HCT116 (cell line): ENCODE results near the gene PPIL1. TPM values are rescaled to one million over a fixed set of nuclear protein-coding genes. Genes with fewer than 3 reads are reported as not detected.

Experiments used
- ATAC-seq: fragments of 200-7000 bp; cut with Tn5 transposase; 2 replicates; pipeline ENCODE4 v1.9.1; 2020; ENCODE audit warnings: mild to moderate bottlenecking, moderate library complexity
- BruUV-seq: library from RNA; stranded (reverse); fragments of 400-500 nt; replicated peaks from 2 replicates; lab custom pipeline; 2021; lab: Mats Ljungman, UMichigan
- CTCF ChIA-PET: fragments of 300-600 bp; sonication (Branson Sonifier 250); formaldehyde crosslinking; loops from one replicate; lab custom pipeline; 2021; ENCODE audit warnings: antibody characterized with exemption; lab: Charles Lee
- POLR2A ChIA-PET: fragments of 300-600, 350-600 bp; sonication (Branson Sonifier 250); formaldehyde crosslinking; loops from one replicate; lab custom pipeline; 2021; ENCODE audit warnings: antibody characterized with exemption; lab: Charles Lee
- RAD21 ChIA-PET, 2 experiments: fragments of 300-600 bp; sonication (Branson Sonifier 250); formaldehyde crosslinking; loops; one replicate each; lab custom pipeline; 2023; ENCODE audit warnings: low total read pairs in 2 of 2; ENCODE audit not compliant: uncharacterized antibody in 2 of 2, unreplicated experiment in 2 of 2, low non-redundant PET in 1 of 2; lab: Charles Lee
- DNase-seq: peaks from one replicate; pipeline ENCODE4 v3.0.0-alpha.2; 2010; ENCODE audit warnings: low read depth, low spot score
- H2AFZ ChIP-seq: fragments of 200-600 bp; shearing (Covaris generic), sonication (generic); 2 replicates; pipeline ENCODE4 v1.6.1; 2017; ENCODE audit warnings: low read depth, mixed run types, mixed read lengths, antibody characterized with exemption, low read length; ENCODE audit not compliant: poor library complexity, severe bottlenecking
- H3K27ac ChIP-seq: 2 replicates; pipeline ENCODE4 v1.5.1; 2012; ENCODE audit warnings: low read depth, low read length
- H3K27me3 ChIP-seq: fragments of 200-600 bp; sonication (generic); 2 replicates; pipeline ENCODE4 v1.6.1; 2016; ENCODE audit warnings: mixed run types, low read length, mixed read lengths; ENCODE audit not compliant: insufficient read depth
- H3K36me3 ChIP-seq, 2 experiments: fragments of 200-500 bp in 1 of 2; fragments of 200-600 bp in 1 of 2; sonication (Bioruptor generic) in 1 of 2; sonication (generic) in 1 of 2; 2 replicates each; pipeline versions ENCODE4 v1.5.1 to v1.6.1; 2014 to 2016; ENCODE audit warnings: low read length in 2 of 2, inconsistent platforms in 1 of 2, mixed read lengths in 1 of 2, mixed run types in 1 of 2; ENCODE audit not compliant: insufficient read depth in 2 of 2, control insufficient read depth in 1 of 2
- H3K4me1 ChIP-seq, 2 experiments: fragments of 200-600 bp in 1 of 2; sonication (generic) in 1 of 2; 2 replicates each; pipeline versions ENCODE4 v1.5.1 to v1.6.1; 2012 to 2017; ENCODE audit warnings: low read length in 2 of 2, inconsistent platforms in 1 of 2, mild to moderate bottlenecking in 1 of 2, mixed read lengths in 1 of 2, mixed run types in 1 of 2, moderate library complexity in 1 of 2; ENCODE audit not compliant: insufficient read depth in 2 of 2, control insufficient read depth in 1 of 2
- H3K4me2 ChIP-seq: fragments of 200-600 bp; sonication (generic); 2 replicates; pipeline ENCODE4 v1.6.1; 2017; ENCODE audit warnings: mixed run types, low read length, mixed read lengths
- H3K4me3 ChIP-seq, 2 experiments: fragments of 200-600 bp in 1 of 2; sonication (generic) in 1 of 2; replicated peaks in 1 of 2; 2 replicates each; pipeline ENCODE4 v1.5.1; 2011 to 2016; ENCODE audit warnings: low read length in 2 of 2, control low read depth in 1 of 2, low read depth in 1 of 2, mild to moderate bottlenecking in 1 of 2, mixed read lengths in 1 of 2, mixed run types in 1 of 2
- H3K79me2 ChIP-seq: fragments of 200-600 bp; sonication (generic); 2 replicates; pipeline ENCODE4 v1.6.1; 2017; ENCODE audit warnings: mild to moderate bottlenecking, mixed run types, low read length, moderate library complexity, mixed read lengths; ENCODE audit not compliant: insufficient read depth
- H3K9ac ChIP-seq: fragments of 200-600 bp; sonication (generic); 2 replicates; pipeline ENCODE4 v1.6.1; 2016; ENCODE audit warnings: low read length, mixed read lengths
- H3K9me2 ChIP-seq: fragments of 200-600 bp; sonication (generic), shearing (Covaris generic); 2 replicates; pipeline ENCODE4 v1.6.1; 2017; ENCODE audit warnings: mixed run types, mild to moderate bottlenecking, moderate library complexity; ENCODE audit not compliant: insufficient read depth
- H3K9me3 ChIP-seq, 2 experiments: fragments of 200-500 bp in 1 of 2; fragments of 200-600 bp in 1 of 2; sonication (Bioruptor generic) in 1 of 2; sonication (generic) in 1 of 2; 2 replicates each; pipeline ENCODE4 v1.6.1; 2014 to 2017; ENCODE audit warnings: low read length in 2 of 2, mixed read lengths in 2 of 2, inconsistent platforms in 1 of 2, low read depth in 1 of 2, mild to moderate bottlenecking in 1 of 2, mixed run types in 1 of 2, moderate library complexity in 1 of 2; ENCODE audit not compliant: control insufficient read depth in 1 of 2, insufficient read depth in 1 of 2
- H4K20me1 ChIP-seq: fragments of 200-600 bp; sonication (generic), shearing (Covaris generic); 2 replicates; pipeline ENCODE4 v1.6.1; 2017; ENCODE audit warnings: mixed run types, mild to moderate bottlenecking, moderate library complexity; ENCODE audit not compliant: insufficient read depth
- ATF3 ChIP-seq: IDR thresholded peaks from 2 replicates; pipeline ENCODE4 v1.6.1; 2012
- CBX3 ChIP-seq: IDR thresholded peaks from 2 replicates; pipeline ENCODE4 v1.6.1; 2012; ENCODE audit warnings: low read depth
- CEBPB ChIP-seq: IDR thresholded peaks from 2 replicates; pipeline ENCODE4 v1.6.1; 2012; ENCODE audit warnings: low read depth
- CTCF ChIP-seq, 3 experiments: fragments of 200-600 bp in 1 of 3; sonication (generic) in 1 of 3; IDR thresholded peaks in 2 of 3; conservative IDR thresholded peaks in 1 of 3; 2 replicates each; pipeline ENCODE4 v1.5.1; 2012 to 2017; ENCODE audit warnings: low read depth in 2 of 3, low read length in 2 of 3, antibody characterized with exemption in 1 of 3, borderline replicate concordance in 1 of 3, control low read depth in 1 of 3, mild to moderate bottlenecking in 1 of 3, mixed read lengths in 1 of 3, mixed run types in 1 of 3, moderate library complexity in 1 of 3; ENCODE audit not compliant: insufficient read depth in 1 of 3
- ELF1 ChIP-seq: IDR thresholded peaks from 2 replicates; pipeline ENCODE4 v1.6.1; 2012; ENCODE audit warnings: low read depth, borderline replicate concordance
- EZH2 ChIP-seq: fragments of 200-600 bp; sonication (generic); IDR thresholded peaks from 2 replicates; pipeline ENCODE4 v1.6.1; 2017; ENCODE audit warnings: antibody characterized with exemption, mixed run types
- EZH2phosphoT487 ChIP-seq: fragments of 200-600 bp; IDR thresholded peaks from 2 replicates; pipeline ENCODE4 v1.6.1; 2018; ENCODE audit warnings: antibody characterized with exemption, borderline replicate concordance
- FOSL1 ChIP-seq: IDR thresholded peaks from 2 replicates; pipeline ENCODE4 v1.6.1; 2012; ENCODE audit warnings: low read depth
- MAX ChIP-seq: IDR thresholded peaks from 2 replicates; pipeline ENCODE4 v1.6.1; 2012
- POLR2A ChIP-seq: IDR thresholded peaks from 2 replicates; pipeline ENCODE4 v1.7.0; 2011; ENCODE audit warnings: borderline replicate concordance; ENCODE audit not compliant: insufficient read depth, insufficient read length; ENCODE audit errors: extremely low read depth
- POLR2AphosphoS5 ChIP-seq: IDR thresholded peaks from 2 replicates; pipeline ENCODE4 v1.6.1; 2011; ENCODE audit warnings: mild to moderate bottlenecking, low read depth, low read length, moderate library complexity
- RAD21 ChIP-seq: IDR thresholded peaks from 2 replicates; pipeline ENCODE4 v1.6.1; 2012; ENCODE audit warnings: low read depth, mild to moderate bottlenecking
- SRF ChIP-seq: IDR thresholded peaks from 2 replicates; pipeline ENCODE4 v1.6.1; 2012; ENCODE audit warnings: low read depth
- TCF7L2 ChIP-seq: IDR thresholded peaks from 2 replicates; pipeline ENCODE4 v1.7.0; 2011; ENCODE audit warnings: borderline replicate concordance, inconsistent platforms; ENCODE audit not compliant: insufficient read depth, insufficient read length; ENCODE audit errors: extremely low read depth
- ZBTB33 ChIP-seq: IDR thresholded peaks from 2 replicates; pipeline ENCODE4 v1.6.1; 2011; ENCODE audit warnings: mild to moderate bottlenecking, low read length, moderate library complexity; ENCODE audit not compliant: insufficient replicate concordance; ENCODE audit errors: extremely low read depth
- ZFX ChIP-seq: fragments of 450-650 bp; IDR thresholded peaks from 2 replicates; pipeline ENCODE4 v1.6.1; 2017
- ZNF274 ChIP-seq: fragments of 200-500 bp; sonication (Bioruptor generic); IDR thresholded peaks from 2 replicates; pipeline ENCODE4 v1.6.1; 2014; ENCODE audit warnings: mild to moderate bottlenecking, low read depth, low read length, inconsistent platforms
- intact Hi-C: fragments of 100-400 bp; cut with micrococcal nuclease; formaldehyde crosslinking; loops from 2 replicates; pipeline ENCODE4 v1.10.0; 2022
- total RNA-seq: library from RNA; stranded (reverse); gene quantifications from one replicate; pipeline ENCODE4 v1.2.1, GENCODE V29; 2021; ENCODE audit not compliant: unreplicated experiment

The PPIL1 gene
- total RNA-seq, 1 experiment from 2014 or later, result 42.0 TPM

- Histone ChIP-seq H3K4me2 (no peak overlapping the region), H3K9me3 (no peaks in the 10 kb centered on the region), H3K9me2 (no peaks in the 10 kb centered on the region), H3K36me3 (peaks cover 14 to 19% of the 10 kb centered on the region in 2 experiments; a peak in 3 of 4 replicates), H3K4me1 (peaks cover 8 to 17% of the 10 kb centered on the region in 2 experiments; a peak in 3 of 4 replicates), H3K27ac (no peak overlapping the region), H3K4me3 (no peak overlapping the region), H2AFZ (no peak overlapping the region), H3K27me3 (no peaks in the 10 kb centered on the region)
- DNase-seq (no peak), ATAC-seq (no peak)
- CTCF ChIA-PET, result interaction anchor here (1.3 kb wide), 1 partner anchor 14 kb away, joined by 4 read pairs; the partner anchor contains the start of gene C6orf89
- BruUV-seq, result no TSS peak
- no peak for TF ChIP-seq FOSL1
- no peak for TF ChIP-seq POLR2AphosphoS5
- TF ChIP-seq ATF3, result no peak
- TF ChIP-seq MAX, result no peak
- TF ChIP-seq RAD21, result no peak
- no peak for TF ChIP-seq CTCF (IDR thresholded peaks at IDR 0.05 in 2 of 3, conservative IDR thresholded peaks at IDR 0.05 in 1 of 3; ENCODE audit: borderline replicate concordance in 1 of 3, insufficient read depth in 1 of 3, low read depth in 2 of 3, low read length in 2 of 3)
- no peak for TF ChIP-seq ELF1
- TF ChIP-seq CBX3, result no peak
- no peak for TF ChIP-seq SRF
- no peak for TF ChIP-seq CEBPB
- no peak for TF ChIP-seq EZH2phosphoT487
- no peak for TF ChIP-seq POLR2A
- no peak for TF ChIP-seq ZNF274
- TF ChIP-seq ZBTB33, result no peak
- TF ChIP-seq EZH2, result no peak
- TF ChIP-seq ZFX, result no peak
- TF ChIP-seq TCF7L2, result no peak
- TF ChIP-seq, all 23 proteins: peak for 0
- ChIA-PET POLR2A (no interaction called here), RAD21 (no interaction called here)
- H4K20me1 ChIP-seq, result no peaks in the 10 kb centered on the region
- intact Hi-C loops, result loop anchor here (5.0 kb wide), 1 partner anchor 104 kb away; no protein-coding TSS in a partner anchor
- H3K79me2 ChIP-seq, result peaks cover 60% of the 10 kb centered on the region
- H3K9ac ChIP-seq, result no peak overlapping the region
These were observed 2.9 kb downstream of the PPIL1 start for GRCh38 chr6:36871686-36872085.
